Neural cell (in vitro differentiated cells): ENCODE data around the gene OR11H7. TPM values are rescaled to one million over a fixed set of nuclear protein-coding genes. Genes with fewer than 3 reads are reported as not detected.
"Not testable (repeated sequence)": the region's sequence is repeated elsewhere in the genome, so short reads cannot be mapped to it uniquely, and the experiment has no call there.

Source experiments
- H2AFZ ChIP-seq: fragments of 200-600, 300-800 bp; sonication (generic), shearing (Covaris generic); 2 replicates; pipeline ENCODE4 v1.6.0; 2014; ENCODE audit warnings: low read depth, mild to moderate bottlenecking, antibody characterized with exemption, low read length, moderate library complexity
- H3F3A ChIP-seq: fragments of 200-600 bp; shearing (Covaris generic); 2 replicates; pipeline ENCODE4 v1.6.1; 2016; ENCODE audit warnings: mild to moderate bottlenecking, moderate library complexity, mixed read lengths, antibody characterized with exemption, low read length; ENCODE audit not compliant: insufficient read depth, poor library complexity, severe bottlenecking
- H3K27ac ChIP-seq: fragments of 200-600, 300-800 bp; sonication (generic), shearing (Covaris generic); 2 replicates; pipeline ENCODE4 v1.5.1; 2014; ENCODE audit warnings: mild to moderate bottlenecking, low read length, moderate library complexity
- H3K27me3 ChIP-seq: fragments of 300-800, 200-600 bp; sonication (generic), shearing (Covaris generic); 2 replicates; pipeline ENCODE4 v1.6.0; 2014; ENCODE audit warnings: mild to moderate bottlenecking, low read depth, low read length, moderate library complexity; ENCODE audit not compliant: insufficient read depth
- H3K36me3 ChIP-seq: fragments of 300-800, 200-600 bp; sonication (generic), shearing (Covaris generic); 2 replicates; pipeline ENCODE4 v1.5.1; 2014; ENCODE audit warnings: mild to moderate bottlenecking, antibody characterized with exemption, low read length, moderate library complexity; ENCODE audit not compliant: insufficient read depth
- H3K4me2 ChIP-seq: fragments of 300-800, 200-600 bp; sonication (generic), shearing (Covaris generic); 2 replicates; pipeline ENCODE4 v1.6.0; 2014; ENCODE audit warnings: mild to moderate bottlenecking, low read length
- H3K4me3 ChIP-seq: fragments of 300-800, 200-600 bp; sonication (generic), shearing (Covaris generic); 2 replicates; pipeline ENCODE4 v1.5.1; 2014; ENCODE audit warnings: mild to moderate bottlenecking, low read length, moderate library complexity
- H3K79me2 ChIP-seq: fragments of 200-600 bp; shearing (Covaris generic); replicated peaks from 2 replicates; pipeline ENCODE4 v1.6.0; 2014; ENCODE audit warnings: mild to moderate bottlenecking, low read length, moderate library complexity; ENCODE audit not compliant: insufficient read depth
- H3K9ac ChIP-seq: fragments of 300-800, 200-600 bp; sonication (generic), shearing (Covaris generic); 2 replicates; pipeline ENCODE4 v1.6.1; 2016; ENCODE audit warnings: mild to moderate bottlenecking, low read length, mixed read lengths
- H3K9me2 ChIP-seq: fragments of 200-600 bp; shearing (Covaris generic); 2 replicates; pipeline ENCODE4 v1.6.1; 2016; ENCODE audit warnings: mild to moderate bottlenecking, low read length, mixed read lengths; ENCODE audit not compliant: insufficient read depth
- H3K9me3 ChIP-seq: fragments of 200-600, 300-800 bp; sonication (generic), shearing (Covaris generic); 2 replicates; pipeline ENCODE4 v1.6.1; 2016; ENCODE audit warnings: mild to moderate bottlenecking, mixed run types, low read length, moderate library complexity, mixed read lengths
- H4K20me1 ChIP-seq: fragments of 200-600 bp; shearing (Covaris generic); 2 replicates; pipeline ENCODE4 v1.6.1; 2016; ENCODE audit warnings: mild to moderate bottlenecking, mixed run types; ENCODE audit not compliant: insufficient read depth
- EP300 ChIP-seq: fragments of 450-650 bp; conservative IDR thresholded peaks from 2 replicates; pipeline ENCODE4 v1.6.1; 2014; ENCODE audit warnings: antibody characterized with exemption, mild to moderate bottlenecking, moderate library complexity; ENCODE audit not compliant: poor library complexity, severe bottlenecking
- EZH2 ChIP-seq: fragments of 200-600, 300-800 bp; shearing (Covaris generic), sonication (generic); IDR thresholded peaks from 2 replicates; pipeline ENCODE4 v1.6.1; 2014; ENCODE audit warnings: antibody characterized with exemption, low read length, borderline replicate concordance, mild to moderate bottlenecking; ENCODE audit not compliant: insufficient read depth, poor library complexity, severe bottlenecking
- MXI1 ChIP-seq: fragments of 450-650 bp; conservative IDR thresholded peaks from 2 replicates; pipeline ENCODE4 v1.6.1; 2014; ENCODE audit warnings: antibody characterized with exemption, mild to moderate bottlenecking; ENCODE audit not compliant: poor library complexity, severe bottlenecking
- POLR2AphosphoS5 ChIP-seq: IDR thresholded peaks from 2 replicates; pipeline ENCODE4 v1.6.1; 2012
- RAD21 ChIP-seq: fragments of 450-650 bp; conservative IDR thresholded peaks from 2 replicates; pipeline ENCODE4 v1.6.1; 2014; ENCODE audit warnings: antibody characterized with exemption, mild to moderate bottlenecking, moderate library complexity
- SMC3 ChIP-seq: fragments of 450-650 bp; conservative IDR thresholded peaks from 2 replicates; pipeline ENCODE4 v1.6.1; 2014; ENCODE audit warnings: antibody characterized with exemption, mild to moderate bottlenecking, moderate library complexity; ENCODE audit not compliant: poor library complexity
- TAF1 ChIP-seq: IDR thresholded peaks from 2 replicates; pipeline ENCODE4 v1.6.1; 2012; ENCODE audit warnings: low read depth
- polyA plus RNA-seq: library from polyadenylated mRNA; depleted of rRNA; stranded (reverse); fragments of >200 nt; gene quantifications from 2 replicates; pipeline ENCODE4 v1.2.3, GENCODE V29; 2014
- TF ChIP-seq, protein P1 (sequence below): IDR thresholded peaks from 2 replicates; pipeline ENCODE4 v1.6.1; 2012; ENCODE audit warnings: borderline replicate concordance
- TF ChIP-seq, protein P2 (sequence below): fragments of 450-650 bp; IDR thresholded peaks from 2 replicates; pipeline ENCODE4 v1.5.1; 2014; ENCODE audit warnings: antibody characterized with exemption, mild to moderate bottlenecking, moderate library complexity; ENCODE audit not compliant: poor library complexity, severe bottlenecking

OR11H7 gene
- polyA plus RNA-seq, 1 donor from 2014 or later: not detected

DNA sequence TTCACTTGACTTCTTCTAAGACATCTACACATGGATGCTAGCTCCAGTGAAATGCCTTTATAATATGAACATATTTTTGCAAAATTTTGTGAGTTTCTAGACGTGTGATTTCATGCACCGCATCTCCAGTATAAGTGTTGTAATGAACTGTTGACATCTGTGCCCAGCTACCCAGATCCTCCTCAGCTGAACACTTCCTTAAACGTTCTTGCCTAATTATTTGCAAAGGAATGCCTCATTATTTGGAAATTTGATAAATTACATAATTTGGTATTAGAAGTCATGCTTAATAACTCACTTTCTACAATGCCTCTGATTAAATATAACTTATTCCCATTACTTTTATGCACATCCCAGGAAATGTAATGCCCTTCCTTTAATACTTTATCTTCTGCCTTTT is 24.1 kb upstream of the OR11H7 start:
- no peak overlapping the region for H3K4me2 ChIP-seq
- no peaks in the 10 kb centered on the region for H3K9me2 ChIP-seq
- no peaks in the 10 kb centered on the region for H3F3A ChIP-seq
- H3K36me3 ChIP-seq: no peaks in the 10 kb centered on the region
- TF ChIP-seq MXI1: no peak
- no peak for TF ChIP-seq EZH2
- TF ChIP-seq, protein P1, sequence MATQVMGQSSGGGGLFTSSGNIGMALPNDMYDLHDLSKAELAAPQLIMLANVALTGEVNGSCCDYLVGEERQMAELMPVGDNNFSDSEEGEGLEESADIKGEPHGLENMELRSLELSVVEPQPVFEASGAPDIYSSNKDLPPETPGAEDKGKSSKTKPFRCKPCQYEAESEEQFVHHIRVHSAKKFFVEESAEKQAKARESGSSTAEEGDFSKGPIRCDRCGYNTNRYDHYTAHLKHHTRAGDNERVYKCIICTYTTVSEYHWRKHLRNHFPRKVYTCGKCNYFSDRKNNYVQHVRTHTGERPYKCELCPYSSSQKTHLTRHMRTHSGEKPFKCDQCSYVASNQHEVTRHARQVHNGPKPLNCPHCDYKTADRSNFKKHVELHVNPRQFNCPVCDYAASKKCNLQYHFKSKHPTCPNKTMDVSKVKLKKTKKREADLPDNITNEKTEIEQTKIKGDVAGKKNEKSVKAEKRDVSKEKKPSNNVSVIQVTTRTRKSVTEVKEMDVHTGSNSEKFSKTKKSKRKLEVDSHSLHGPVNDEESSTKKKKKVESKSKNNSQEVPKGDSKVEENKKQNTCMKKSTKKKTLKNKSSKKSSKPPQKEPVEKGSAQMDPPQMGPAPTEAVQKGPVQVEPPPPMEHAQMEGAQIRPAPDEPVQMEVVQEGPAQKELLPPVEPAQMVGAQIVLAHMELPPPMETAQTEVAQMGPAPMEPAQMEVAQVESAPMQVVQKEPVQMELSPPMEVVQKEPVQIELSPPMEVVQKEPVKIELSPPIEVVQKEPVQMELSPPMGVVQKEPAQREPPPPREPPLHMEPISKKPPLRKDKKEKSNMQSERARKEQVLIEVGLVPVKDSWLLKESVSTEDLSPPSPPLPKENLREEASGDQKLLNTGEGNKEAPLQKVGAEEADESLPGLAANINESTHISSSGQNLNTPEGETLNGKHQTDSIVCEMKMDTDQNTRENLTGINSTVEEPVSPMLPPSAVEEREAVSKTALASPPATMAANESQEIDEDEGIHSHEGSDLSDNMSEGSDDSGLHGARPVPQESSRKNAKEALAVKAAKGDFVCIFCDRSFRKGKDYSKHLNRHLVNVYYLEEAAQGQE: no peak
- TF ChIP-seq SMC3: no peak
- TF ChIP-seq TAF1: no peak
- no peak for TF ChIP-seq RAD21
- TF ChIP-seq POLR2AphosphoS5: no peak
- TF ChIP-seq, protein P2, sequence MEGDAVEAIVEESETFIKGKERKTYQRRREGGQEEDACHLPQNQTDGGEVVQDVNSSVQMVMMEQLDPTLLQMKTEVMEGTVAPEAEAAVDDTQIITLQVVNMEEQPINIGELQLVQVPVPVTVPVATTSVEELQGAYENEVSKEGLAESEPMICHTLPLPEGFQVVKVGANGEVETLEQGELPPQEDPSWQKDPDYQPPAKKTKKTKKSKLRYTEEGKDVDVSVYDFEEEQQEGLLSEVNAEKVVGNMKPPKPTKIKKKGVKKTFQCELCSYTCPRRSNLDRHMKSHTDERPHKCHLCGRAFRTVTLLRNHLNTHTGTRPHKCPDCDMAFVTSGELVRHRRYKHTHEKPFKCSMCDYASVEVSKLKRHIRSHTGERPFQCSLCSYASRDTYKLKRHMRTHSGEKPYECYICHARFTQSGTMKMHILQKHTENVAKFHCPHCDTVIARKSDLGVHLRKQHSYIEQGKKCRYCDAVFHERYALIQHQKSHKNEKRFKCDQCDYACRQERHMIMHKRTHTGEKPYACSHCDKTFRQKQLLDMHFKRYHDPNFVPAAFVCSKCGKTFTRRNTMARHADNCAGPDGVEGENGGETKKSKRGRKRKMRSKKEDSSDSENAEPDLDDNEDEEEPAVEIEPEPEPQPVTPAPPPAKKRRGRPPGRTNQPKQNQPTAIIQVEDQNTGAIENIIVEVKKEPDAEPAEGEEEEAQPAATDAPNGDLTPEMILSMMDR: no peak
- TF ChIP-seq EP300: no peak
- H4K20me1 ChIP-seq: no peaks in the 10 kb centered on the region
- no peak overlapping the region for H2AFZ ChIP-seq
- H3K9ac ChIP-seq: no peak overlapping the region
- no peaks in the 10 kb centered on the region for H3K27me3 ChIP-seq
- H3K79me2 ChIP-seq: no peaks in the 10 kb centered on the region
- peaks cover 4% of the 10 kb centered on the region for H3K9me3 ChIP-seq
- no peak overlapping the region for H3K27ac ChIP-seq
- H3K4me3 ChIP-seq: no peak overlapping the region

DNA sequence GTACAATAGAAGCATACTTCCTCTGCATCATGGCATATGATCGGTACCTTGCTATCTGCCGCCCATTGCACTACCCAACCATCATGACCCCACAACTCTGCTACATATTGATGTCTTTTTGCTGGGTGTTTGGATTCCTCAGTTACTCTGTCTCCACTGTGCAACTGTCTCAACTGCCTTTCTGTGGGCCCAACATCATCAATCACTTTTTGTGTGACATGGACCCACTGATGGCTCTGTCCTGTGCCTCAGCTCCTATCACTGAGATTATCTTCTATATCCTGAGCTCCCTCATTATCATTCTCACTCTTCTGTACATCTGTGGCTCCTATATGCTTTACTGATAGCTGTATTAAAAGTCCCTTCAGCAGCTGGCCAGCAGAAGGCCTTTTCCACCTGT is 19.2 kb upstream of the OR11H7 start:
- Histone ChIP-seq H3K9me3 (peaks cover 4% of the 10 kb centered on the region), H3K27me3 (no peaks in the 10 kb centered on the region), H3K36me3 (no peaks in the 10 kb centered on the region), H3F3A (no peaks in the 10 kb centered on the region), H3K4me3 (no peak overlapping the region), H3K4me2 (no peak overlapping the region), H3K9me2 (no peaks in the 10 kb centered on the region), H3K79me2 (no peaks in the 10 kb centered on the region), H3K27ac (no peak overlapping the region), H2AFZ (no peak overlapping the region), H4K20me1 (no peaks in the 10 kb centered on the region), H3K9ac (no peak overlapping the region)
- no peak for TF ChIP-seq RAD21
- TF ChIP-seq, protein P2: no peak
- no peak for TF ChIP-seq MXI1
- no peak for TF ChIP-seq SMC3
- TF ChIP-seq POLR2AphosphoS5: no peak
- no peak for TF ChIP-seq EP300
- TF ChIP-seq TAF1: no peak
- no peak for TF ChIP-seq EZH2
- TF ChIP-seq, protein P1: no peak

DNA sequence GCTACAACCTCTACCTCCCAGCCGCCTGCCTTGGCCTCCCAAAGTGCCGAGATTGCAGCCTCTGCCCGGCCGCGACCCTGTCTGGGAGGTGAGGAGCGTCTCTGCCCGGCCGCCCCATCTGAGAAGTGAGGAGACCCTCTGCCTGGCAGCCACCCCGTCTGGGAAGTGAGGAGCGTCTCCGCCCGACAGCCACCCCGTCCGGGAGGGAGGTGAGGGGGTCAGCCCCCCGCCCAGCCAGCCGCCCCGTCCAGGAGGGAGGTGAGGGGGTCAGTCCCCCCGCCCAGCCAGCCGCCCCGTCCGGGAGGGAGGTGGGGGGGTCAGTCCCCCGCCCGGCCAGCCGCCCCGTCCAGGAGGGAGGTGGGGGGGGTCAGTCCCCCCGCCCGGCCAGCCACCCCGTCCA is 16.4 kb upstream of the OR11H7 start:
- H3K9me2 ChIP-seq, H3K9ac ChIP-seq, H3K4me2 ChIP-seq, H3K4me3 ChIP-seq, H3K9me3 ChIP-seq, H4K20me1 ChIP-seq, H3K36me3 ChIP-seq, H3F3A ChIP-seq, H3K27ac ChIP-seq, H3K79me2 ChIP-seq, H3K27me3 ChIP-seq, H2AFZ ChIP-seq: not testable (repeated sequence)
